H1 (cell line): ENCODE results near the gene AK5. TPM values are rescaled to one million over a fixed set of nuclear protein-coding genes. Genes with fewer than 3 reads are reported as not detected.

Experiments used
- CTCF ChIA-PET: fragments of 300-600 bp; sonication (Branson Sonifier 250); formaldehyde crosslinking; loops from one replicate; lab custom pipeline; 2021; ENCODE audit not compliant: partially characterized antibody; lab: Charles Lee
- POLR2A ChIA-PET: fragments of 300-600 bp; sonication (Branson Sonifier 250); formaldehyde crosslinking; loops from one replicate; lab custom pipeline; 2021; ENCODE audit warnings: inconsistent platforms; ENCODE audit not compliant: partially characterized antibody; lab: Charles Lee
- DNase-seq, 2 experiments: peaks; one replicate each; pipeline versions ENCODE4 v3.0.0 to v3.0.0-alpha.2; 2010 to 2022; ENCODE audit warnings: low spot score in 2 of 2, low read depth in 1 of 2, mixed read lengths in 1 of 2
- FAIRE-seq: peaks from 2 replicates; lab custom pipeline; 2011; peaks lifted over from hg19 to GRCh38; lab: Jason Lieb, UNC
- H2AFZ ChIP-seq: 2 replicates; pipeline ENCODE4 v1.8.1; 2012; ENCODE audit warnings: low read length, inconsistent platforms
- H2AK5ac ChIP-seq: 2 replicates; pipeline ENCODE4 v1.6.1; 2013; ENCODE audit warnings: low read depth, low read length
- H2BK120ac ChIP-seq: replicated peaks from 2 replicates; pipeline ENCODE3; 2013; ENCODE audit warnings: low read depth, low read length, inconsistent platforms
- H2BK12ac ChIP-seq: 2 replicates; pipeline ENCODE4 v1.6.1; 2013; ENCODE audit warnings: low read depth, low read length
- H2BK15ac ChIP-seq: 2 replicates; pipeline ENCODE4 v1.6.1; 2013; ENCODE audit warnings: low read length
- H2BK20ac ChIP-seq: 2 replicates; pipeline ENCODE4 v1.6.1; 2013; ENCODE audit warnings: low read length
- H2BK5ac ChIP-seq: 2 replicates; pipeline ENCODE4 v1.6.1; 2013; ENCODE audit warnings: low read depth, low read length
- H3K14ac ChIP-seq: 2 replicates; pipeline ENCODE4 v1.6.1; 2013; ENCODE audit warnings: inconsistent platforms; ENCODE audit not compliant: insufficient read length
- H3K18ac ChIP-seq: 2 replicates; pipeline ENCODE4 v1.6.1; 2013; ENCODE audit warnings: low read length; ENCODE audit errors: extremely low read depth
- H3K23ac ChIP-seq: 2 replicates; pipeline ENCODE4 v1.6.1; 2013; ENCODE audit warnings: inconsistent platforms; ENCODE audit not compliant: insufficient read length
- H3K23me2 ChIP-seq: 2 replicates; pipeline ENCODE4 v1.6.1; 2013; ENCODE audit warnings: low read depth, low read length
- H3K27ac ChIP-seq: 2 replicates; pipeline ENCODE4 v1.6.1; 2011; ENCODE audit warnings: low read depth, low read length, inconsistent platforms
- H3K27me3 ChIP-seq, 4 experiments: replicated peaks in 1 of 4; 1 replicate in 1 of 4; 2 replicates in 3 of 4; pipeline versions ENCODE4 v1.6.1 to v1.8.1; 2011 to 2013; ENCODE audit warnings: low read length in 3 of 4, mild to moderate bottlenecking in 3 of 4, inconsistent platforms in 2 of 4, mixed read lengths in 2 of 4, moderate library complexity in 1 of 4; ENCODE audit not compliant: control insufficient read depth in 3 of 4, insufficient read depth in 3 of 4; ENCODE audit errors: extremely low read depth in 1 of 4
- H3K36me3 ChIP-seq, 4 experiments: 2 replicates each; pipeline versions ENCODE4 v1.6.1 to v1.8.1; 2011 to 2013; ENCODE audit warnings: mild to moderate bottlenecking in 4 of 4, low read length in 3 of 4, moderate library complexity in 2 of 4, control low read depth in 1 of 4, inconsistent platforms in 1 of 4; ENCODE audit not compliant: insufficient read depth in 4 of 4, control insufficient read depth in 2 of 4
- H3K4ac ChIP-seq: replicated peaks from 2 replicates; pipeline ENCODE3; 2013; ENCODE audit warnings: low read length, low read depth, mixed read lengths, inconsistent platforms; ENCODE audit not compliant: insufficient read length
- H3K4me1 ChIP-seq, 4 experiments: replicated peaks in 1 of 4; 1 replicate in 1 of 4; 2 replicates in 3 of 4; pipeline versions ENCODE4 v1.6.1 to v1.8.1; 2011 to 2013; ENCODE audit warnings: low read length in 3 of 4, inconsistent platforms in 2 of 4, mixed read lengths in 1 of 4; ENCODE audit not compliant: insufficient read depth in 4 of 4, control insufficient read depth in 3 of 4
- H3K4me2 ChIP-seq, 2 experiments: 2 replicates each; pipeline versions ENCODE4 v1.6.1 to v1.8.1; 2011 to 2013; ENCODE audit warnings: low read depth in 2 of 2, low read length in 2 of 2, control low read depth in 1 of 2, inconsistent platforms in 1 of 2, mild to moderate bottlenecking in 1 of 2; ENCODE audit not compliant: insufficient read depth in 1 of 2
- H3K4me3 ChIP-seq, 4 experiments: fragments of 200-600, 300-600 bp in 1 of 4; sonication (generic), shearing (Covaris generic), sonication (Bioruptor Twin) in 1 of 4; 2 replicates each; pipeline versions ENCODE4 v1.5.1 to v1.8.1; 2011 to 2016; ENCODE audit warnings: low read length in 4 of 4, low read depth in 3 of 4, control low read depth in 2 of 4, inconsistent platforms in 2 of 4, mild to moderate bottlenecking in 2 of 4, mixed read lengths in 1 of 4, moderate library complexity in 1 of 4; ENCODE audit not compliant: insufficient read depth in 2 of 4; ENCODE audit errors: extremely low read depth in 1 of 4
- H3K56ac ChIP-seq: replicated peaks from 2 replicates; pipeline ENCODE3; 2013; ENCODE audit warnings: low read depth, mild to moderate bottlenecking, mixed read lengths, low read length, inconsistent platforms; ENCODE audit not compliant: insufficient read length
- H3K79me1 ChIP-seq: 2 replicates; pipeline ENCODE4 v1.6.1; 2013; ENCODE audit warnings: low read depth, low read length, control low read depth
- H3K79me2 ChIP-seq, 2 experiments: 2 replicates each; pipeline versions ENCODE4 v1.6.1 to v1.8.1; 2012 to 2013; ENCODE audit warnings: low read length in 2 of 2, mild to moderate bottlenecking in 2 of 2, inconsistent platforms in 1 of 2; ENCODE audit not compliant: insufficient read depth in 2 of 2, control insufficient read depth in 1 of 2
- H3K9ac ChIP-seq, 4 experiments: replicated peaks in 1 of 4; 1 replicate in 1 of 4; 2 replicates in 3 of 4; pipeline versions ENCODE4 v1.6.1 to v1.8.1; 2011 to 2013; ENCODE audit warnings: low read depth in 3 of 4, low read length in 3 of 4, control low read depth in 2 of 4, mild to moderate bottlenecking in 2 of 4, moderate library complexity in 2 of 4, inconsistent platforms in 1 of 4; ENCODE audit errors: extremely low read depth in 1 of 4
- H3K9me3 ChIP-seq, 2 experiments: 2 replicates each; pipeline versions ENCODE4 v1.6.1 to v1.8.1; 2012 to 2013; ENCODE audit warnings: mild to moderate bottlenecking in 2 of 2, moderate library complexity in 2 of 2, control low read depth in 1 of 2, inconsistent platforms in 1 of 2, low read depth in 1 of 2, low read length in 1 of 2, mixed read lengths in 1 of 2; ENCODE audit not compliant: insufficient read depth in 2 of 2
- H4K20me1 ChIP-seq, 2 experiments: replicated peaks in 1 of 2; 2 replicates each; pipeline versions ENCODE3 to v1.8.1; 2011 to 2013; ENCODE audit warnings: inconsistent platforms in 2 of 2, low read length in 2 of 2, mild to moderate bottlenecking in 1 of 2; ENCODE audit not compliant: insufficient read depth in 2 of 2, control insufficient read depth in 1 of 2
- H4K5ac ChIP-seq: 2 replicates; pipeline ENCODE4 v1.6.1; 2013; ENCODE audit warnings: low read length, low read depth, mixed read lengths, inconsistent platforms; ENCODE audit not compliant: insufficient read length
- H4K8ac ChIP-seq: 2 replicates; pipeline ENCODE4 v1.8.0; 2013; ENCODE audit warnings: mild to moderate bottlenecking, moderate library complexity, low read length, inconsistent platforms; ENCODE audit not compliant: insufficient read depth; ENCODE audit errors: extremely low read depth
- H4K91ac ChIP-seq: replicated peaks from 2 replicates; pipeline ENCODE3; 2013; ENCODE audit warnings: low read length, mixed read lengths, inconsistent platforms; ENCODE audit not compliant: insufficient read length
- CEBPB ChIP-seq: IDR thresholded peaks from 2 replicates; pipeline ENCODE4 v1.6.1; 2012; ENCODE audit warnings: low read depth, low read length
- SP1 ChIP-seq: IDR thresholded peaks from 2 replicates; pipeline ENCODE4 v1.6.1; 2011; ENCODE audit warnings: low read depth, low read length
- WGBS, 2 experiments: shearing (Covaris generic) in 1 of 2; methylation state at CpG; one replicate each; pipeline versions ENCODE4 v1.1.6 to v1.1.7; 2013 to 2015; ENCODE audit warnings: low lambda C conversion rate in 2 of 2, mixed read lengths in 2 of 2, inconsistent platforms in 1 of 2, low coverage in 1 of 2, missing lambda C conversion rate in 1 of 2; ENCODE audit not compliant: insufficient replicate concordance in 2 of 2, insufficient coverage in 1 of 2, insufficient read length in 1 of 2; ENCODE audit errors: extremely low coverage in 1 of 2, missing lambda C conversion rate in 1 of 2; 5-methylcytosine and 5-hydroxymethylcytosine counted together
- polyA plus RNA-seq, 7 experiments: library from polyadenylated mRNA; depleted of rRNA in 3 of 7; stranded (reverse) in 5 of 7; unstranded in 2 of 7; fragments of >200 nt in 5 of 7; fragments of 200-250 nt in 2 of 7; gene quantifications; 1 replicate in 5 of 7; 2 replicates in 1 of 7; 4 replicates in 1 of 7; pipeline versions ENCODE4 v1.2.1 to v1.2.3, GENCODE V29; 2011 to 2013; ENCODE audit warnings: missing spikeins in 2 of 7, mixed read lengths in 2 of 7
- total RNA-seq: library from RNA; stranded (reverse); fragmentation: NEBNext Ultra II Directional; extraction: Animal tissue kit (Norgen Biotek cat#: 25700); gene quantifications from 2 replicates; pipeline ENCODE4 v1.2.1, GENCODE V29; 2021

AK5 gene
- total and polyA plus RNA-seq, 2 of the 8 experiments (the other 6 are each of a cell fraction or from before 2014, with no cell fraction given): 2.0 to 7.1 TPM

DNA sequence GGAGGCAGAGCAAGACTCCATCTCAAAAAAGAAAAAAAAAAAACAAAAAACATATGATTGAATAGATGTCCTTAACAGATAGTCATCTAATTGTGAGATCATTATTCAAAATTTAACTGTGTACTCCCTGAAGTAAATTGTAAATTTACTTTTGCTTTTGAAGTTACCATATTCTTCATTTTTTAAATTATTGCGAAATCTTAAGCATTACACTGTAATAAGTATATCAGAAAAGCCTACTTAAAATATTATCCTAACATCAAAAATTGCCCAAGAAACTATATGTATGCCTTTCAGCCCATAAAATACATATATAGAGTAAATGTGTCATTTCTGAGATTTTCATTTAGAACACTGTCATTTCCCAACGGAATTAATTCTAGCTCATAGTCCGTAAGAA, 91.9 kb downstream of the AK5 start:
- Histone ChIP-seq H4K91ac (no peak overlapping the region), H3K79me2 (no peaks in the 10 kb centered on the region), H3K9me3 (no peaks in the 10 kb centered on the region), H3K27me3 (no peaks in the 10 kb centered on the region), H3K56ac (no peak overlapping the region), H3K79me1 (no peaks in the 10 kb centered on the region), H3K23ac (no peak overlapping the region), H2BK5ac (no peak overlapping the region), H2BK12ac (no peak overlapping the region), H2BK120ac (no peak overlapping the region), H2BK15ac (no peak overlapping the region), H3K36me3 (no peaks in the 10 kb centered on the region), H3K18ac (no peak overlapping the region), H2BK20ac (no peak overlapping the region), H3K4me2 (no peak overlapping the region), H3K23me2 (no peaks in the 10 kb centered on the region), H3K4ac (no peak overlapping the region), H2AFZ (no peak overlapping the region), H3K4me3 (no peak overlapping the region), H4K20me1 (no peaks in the 10 kb centered on the region), H3K14ac (no peak overlapping the region), H3K4me1 (peaks cover 0 to under 1% (median 0%) of the 10 kb centered on the region in 4 experiments; a peak in 1 of 7 replicates), H3K9ac (no peak overlapping the region), H2AK5ac (no peak overlapping the region), H4K8ac (no peak overlapping the region), H3K27ac (no peak overlapping the region), H4K5ac (no peak overlapping the region)
- DNase-seq: no peak
- WGBS, 2 experiments: 93% methylated on average over 3 of the region's 3 CpGs; no CpG with 5 or more reads in 1 of the 2 experiments
- TF ChIP-seq SP1 (no peak), CEBPB (peak; percentile 83; the same call in 1 of the 2 replicates)
- FAIRE-seq: no peak
- ChIA-PET CTCF (no interaction called here), POLR2A (no interaction called here)
